Tibial artery (tissue), 4 donors: Measurements from ENCODE around the gene RASGRP2.

ENCODE experiments used
- DNase-seq, 2 donors: peaks; one replicate each; pipeline ENCODE4 v3.0.0-alpha.2; 2019
- H3K27ac ChIP-seq, 2 donors: fragments of 200-600 bp; sonication (generic) in 1 of 2; 1 replicate in 1 of 2; 2 replicates in 1 of 2; pipeline ENCODE4 v1.5.1; 2018 to 2019; ENCODE audit warnings: mild to moderate bottlenecking in 1 of 2
- H3K27me3 ChIP-seq, 2 donors: fragments of 200-600 bp; sonication (generic) in 1 of 2; one replicate each; pipeline versions ENCODE4 v1.5.1 to v1.6.0; 2016 to 2019
- H3K36me3 ChIP-seq, 3 donors: fragments of 200-600 bp; sonication (generic) in 2 of 3; one replicate each; pipeline ENCODE4 v1.5.1; 2016 to 2019; ENCODE audit warnings: mild to moderate bottlenecking in 2 of 3
- H3K4me1 ChIP-seq, 4 donors: fragments of 200-600 bp; sonication (generic) in 2 of 4; 1 replicate in 3 of 4; 2 replicates in 1 of 4; pipeline ENCODE4 v1.5.1; 2016 to 2019
- H3K4me3 ChIP-seq, 2 donors: fragments of 200-600 bp; sonication (generic) in 1 of 2; 1 replicate in 1 of 2; 2 replicates in 1 of 2; pipeline ENCODE4 v1.5.1; 2018 to 2019; ENCODE audit warnings: mild to moderate bottlenecking in 2 of 2
- H3K9me3 ChIP-seq, 3 donors: fragments of 200-600 bp; sonication (generic) in 1 of 3; one replicate each; pipeline ENCODE4 v1.5.1; 2016 to 2019
- CTCF ChIP-seq, 2 experiments: fragments of 200-600 bp in 1 of 2; fragments of 450-650 bp in 1 of 2; IDR thresholded peaks; one replicate each; pipeline ENCODE4 v1.5.1; 2017 to 2019; ENCODE audit warnings: antibody characterized with exemption in 2 of 2, mild to moderate bottlenecking in 1 of 2, moderate library complexity in 1 of 2
- intact Hi-C: fragments of 100-400 bp; cut with DNase I; formaldehyde crosslinking; loops from one replicate; pipeline ENCODE4 v1.15.0; 2023; ENCODE audit warnings: low total_unique reads

The RASGRP2 gene

GRCh38 chr11:64677441-64678023, 66.4 kb downstream of the RASGRP2 start:
- DNase-seq: no peak
- intact Hi-C loops: no loop called here
- Histone ChIP-seq H3K4me1 (peaks cover 0 to 22% (median 14%) of the 10 kb centered on the region in 4 donors), H3K27me3 (no peaks in the 10 kb centered on the region), H3K36me3 (no peaks in the 10 kb centered on the region), H3K4me3 (no peak overlapping the region), H3K9me3 (no peaks in the 10 kb centered on the region), H3K27ac (no peak overlapping the region)
- no peak for TF ChIP-seq CTCF (IDR thresholded peaks at IDR 0.05)
